KOPT-K1 (cell line): ENCODE measurements around the gene DDT.
"Not testable (repeated sequence)": the region's sequence is repeated elsewhere in the genome, so short reads cannot be mapped to it uniquely, and the experiment has no call there.

Source experiments
- H3K27ac ChIP-seq: fragments of 200-600 bp; sonication (generic); 2 replicates; pipeline ENCODE4 v1.5.1; 2016; ENCODE audit warnings: antibody characterized with exemption, mild to moderate bottlenecking, low read depth, low read length; ENCODE audit not compliant: poor library complexity, severe bottlenecking
- H3K36me3 ChIP-seq: fragments of 200-600 bp; sonication (generic); 2 replicates; pipeline ENCODE4 v1.5.1; 2017; ENCODE audit warnings: antibody characterized with exemption, mild to moderate bottlenecking, low read length, moderate library complexity; ENCODE audit not compliant: insufficient read depth
- H3K9me3 ChIP-seq: fragments of 200-600 bp; sonication (generic); 2 replicates; pipeline ENCODE4 v1.5.1; 2017; ENCODE audit warnings: antibody characterized with exemption, low read length, mild to moderate bottlenecking; ENCODE audit not compliant: insufficient read depth, poor library complexity, severe bottlenecking

DDT gene

GRCh38 chr22:23971927-23972326 is 2.3 kb downstream of the DDT start:
- H3K36me3 ChIP-seq, result peaks cover 31% of the 10 kb centered on the region
- H3K27ac ChIP-seq, H3K9me3 ChIP-seq: not testable (repeated sequence)

GRCh38 chr22:23970816-23971486 is 3.3 kb downstream of the DDT start:
- peaks cover 31% of the 10 kb centered on the region for H3K36me3 ChIP-seq
- H3K9me3 ChIP-seq, result no peaks in the 10 kb centered on the region
- H3K27ac ChIP-seq, result no peak overlapping the region

- H3K36me3 ChIP-seq, result peaks cover 31% of the 10 kb centered on the region
- no peak overlapping the region for H3K27ac ChIP-seq
- H3K9me3 ChIP-seq, result no peaks in the 10 kb centered on the region
These were observed 4.0 kb downstream of the DDT start for GRCh38 chr22:23970201-23970641.

- Histone ChIP-seq H3K36me3 (peaks cover 31% of the 10 kb centered on the region), H3K9me3 (no peaks in the 10 kb centered on the region), H3K27ac (no peak overlapping the region)
These were observed 5.2 kb downstream of the DDT start for GRCh38 chr22:23969071-23969470.

- H3K27ac ChIP-seq, H3K9me3 ChIP-seq: not testable (repeated sequence)
- H3K36me3 ChIP-seq, result peaks cover 26% of the 10 kb centered on the region
These were observed 7.7 kb downstream of the DDT start, which contains the start of gene DDTL for GRCh38 chr22:23966568-23966967. TSS of gene DDTL (plus strand) at chr22:23966888. CDS start at chr22:23966915, 27 bp downstream.

GRCh38 chr22:23966094-23966493 is 8.1 kb downstream of the DDT start:
- H3K36me3 ChIP-seq, result peaks cover 21% of the 10 kb centered on the region
- H3K9me3 ChIP-seq, H3K27ac ChIP-seq: not testable (repeated sequence)

- H3K36me3 ChIP-seq, H3K9me3 ChIP-seq, H3K27ac ChIP-seq: not testable (repeated sequence)
These were observed 13.0 kb downstream of the DDT start, which contains the start of gene GSTT2B for GRCh38 chr22:23961084-23961771. TSS of gene GSTT2B (minus strand) at chr22:23961195. CDS start at chr22:23961131, 64 bp downstream.

- H3K27ac ChIP-seq, H3K36me3 ChIP-seq, H3K9me3 ChIP-seq: not testable (repeated sequence)
These were observed 17.8 kb downstream of the DDT start for GRCh38 chr22:23956301-23956900.

GRCh38 chr22:23955886-23956285 is 18.4 kb downstream of the DDT start:
- H3K9me3 ChIP-seq, H3K27ac ChIP-seq, H3K36me3 ChIP-seq: not testable (repeated sequence)

GRCh38 chr22:23954991-23955305 is 19.3 kb downstream of the DDT start:
- not testable (repeated sequence) for H3K36me3 ChIP-seq, H3K27ac ChIP-seq, H3K9me3 ChIP-seq

GRCh38 chr22:23954193-23954990 is 19.8 kb downstream of the DDT start:
- H3K36me3 ChIP-seq, H3K9me3 ChIP-seq, H3K27ac ChIP-seq: not testable (repeated sequence)

GRCh38 chr22:23953485-23953884 is 20.8 kb downstream of the DDT start:
- H3K9me3 ChIP-seq, H3K36me3 ChIP-seq, H3K27ac ChIP-seq: not testable (repeated sequence)

GRCh38 chr22:23952794-23953405 is 21.3 kb downstream of the DDT start:
- H3K27ac ChIP-seq, H3K36me3 ChIP-seq, H3K9me3 ChIP-seq: not testable (repeated sequence)

- not testable (repeated sequence) for H3K9me3 ChIP-seq, H3K36me3 ChIP-seq, H3K27ac ChIP-seq
These were observed 22.9 kb downstream of the DDT start for GRCh38 chr22:23951383-23951782.

GRCh38 chr22:23949764-23950163 is 24.5 kb downstream of the DDT start:
- not testable (repeated sequence) for H3K36me3 ChIP-seq, H3K27ac ChIP-seq, H3K9me3 ChIP-seq
